HPDE6-E6E7 (cell line): ENCODE measurements around the gene HNRNPM.

ENCODE experiments used
- DNase-seq: peaks from one replicate; pipeline ENCODE4 v3.0.0; 2011; ENCODE audit warnings: missing footprints; ENCODE audit errors: extremely low spot score

Gene HNRNPM

DNA sequence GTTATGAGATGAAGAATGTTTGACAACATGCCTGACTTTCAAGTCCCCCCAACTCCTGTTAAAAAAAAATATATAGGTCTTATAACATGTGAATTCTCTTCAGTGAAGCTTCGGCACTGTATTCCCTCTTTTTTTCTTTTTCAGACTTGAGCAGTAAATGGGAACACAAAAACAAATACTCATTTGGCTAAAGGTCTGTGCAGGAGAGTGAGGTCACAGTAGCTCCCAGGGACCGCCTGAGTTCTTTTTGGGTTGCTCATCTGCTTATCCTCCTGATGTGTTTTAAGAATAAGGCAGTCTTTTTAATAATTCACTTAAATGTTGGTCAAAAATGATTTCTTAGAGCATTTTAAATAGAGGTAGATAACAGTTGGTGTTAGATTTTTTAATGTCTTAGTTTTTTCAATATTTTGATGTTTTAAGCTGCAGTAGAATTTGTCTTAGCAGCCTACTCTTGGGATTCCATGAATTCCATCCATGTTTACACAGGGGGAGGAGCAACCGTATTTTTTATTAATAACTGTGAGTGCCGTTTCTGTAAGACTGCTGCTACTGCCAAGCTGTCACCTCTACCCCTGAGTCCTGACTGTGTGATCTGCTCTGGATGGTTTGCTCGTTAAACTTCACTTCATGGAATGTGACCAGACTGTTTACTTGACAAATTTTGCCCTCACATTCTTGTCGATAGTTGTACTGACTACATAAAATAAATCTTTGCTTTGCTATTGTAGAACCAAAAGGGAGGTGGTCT lies 14.9 kb downstream of the HNRNPM start:
- DNase-seq, result no peak

GRCh38 chr19:8460516-8461298 lies 15.9 kb downstream of the HNRNPM start:
- no peak for DNase-seq

- DNase-seq, result no peak
Measured at GRCh38 chr19:8461376-8461775, 16.6 kb downstream of the HNRNPM start.

GRCh38 chr19:8461891-8462290 lies 17.1 kb downstream of the HNRNPM start:
- no peak for DNase-seq

DNA sequence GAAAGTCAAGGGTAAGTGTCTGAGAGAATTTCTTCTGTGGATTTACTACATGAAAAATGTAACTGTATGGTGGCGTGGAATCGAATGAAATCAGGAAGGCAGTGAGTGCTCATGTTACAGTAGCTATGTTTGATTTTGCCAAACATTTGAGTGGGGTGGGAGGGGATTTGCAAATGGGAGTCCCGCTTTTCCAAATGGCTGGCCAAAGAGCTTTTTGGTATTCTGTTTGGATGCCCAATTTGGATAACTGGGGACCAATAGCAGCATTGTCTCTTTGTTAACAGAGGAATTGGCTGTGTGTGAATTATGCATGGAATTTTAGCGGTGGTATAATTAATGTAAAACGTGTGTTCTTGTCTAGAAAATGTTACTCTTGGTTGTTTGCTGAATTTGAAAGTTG lies 17.8 kb downstream of the HNRNPM start:
- DNase-seq, result no peak

GRCh38 chr19:8463365-8463764 lies 18.6 kb downstream of the HNRNPM start:
- no peak for DNase-seq

DNA sequence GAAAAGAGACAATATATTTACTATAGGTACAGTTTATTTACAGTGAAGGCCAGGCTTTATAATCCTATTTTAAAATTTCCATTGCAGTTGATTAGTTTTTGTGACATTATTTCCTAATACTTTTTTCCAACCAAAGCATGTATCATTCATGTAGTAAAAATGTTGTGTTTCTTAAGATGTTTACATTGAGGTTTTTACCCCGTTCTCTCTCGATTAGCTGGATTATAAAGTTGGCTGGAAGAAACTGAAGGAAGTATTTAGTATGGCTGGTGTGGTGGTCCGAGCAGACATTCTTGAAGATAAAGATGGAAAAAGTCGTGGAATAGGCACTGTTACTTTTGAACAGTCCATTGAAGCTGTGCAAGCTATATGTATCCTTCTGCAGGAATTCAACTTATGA lies 21.2 kb downstream of the HNRNPM start:
- no peak for DNase-seq

DNA sequence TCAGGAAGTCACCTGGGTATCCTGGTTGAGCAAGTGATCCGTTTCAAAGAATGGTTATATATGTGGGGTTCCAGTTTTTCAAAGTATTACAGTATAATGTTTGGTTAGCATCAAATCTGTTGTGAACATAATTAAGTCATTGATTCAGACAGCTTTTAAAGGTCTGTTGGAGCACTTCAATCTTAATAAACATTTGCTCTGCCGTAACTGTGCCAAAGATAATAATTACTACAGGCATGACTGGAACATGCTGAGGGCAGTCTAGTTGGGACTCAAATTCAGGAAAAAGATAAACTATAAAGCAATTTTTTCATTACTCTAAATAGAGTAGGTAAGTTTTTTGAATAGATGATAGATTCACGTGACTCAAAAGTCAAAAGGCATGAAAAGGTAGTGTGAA lies 23.3 kb downstream of the HNRNPM start:
- no peak for DNase-seq

DNA sequence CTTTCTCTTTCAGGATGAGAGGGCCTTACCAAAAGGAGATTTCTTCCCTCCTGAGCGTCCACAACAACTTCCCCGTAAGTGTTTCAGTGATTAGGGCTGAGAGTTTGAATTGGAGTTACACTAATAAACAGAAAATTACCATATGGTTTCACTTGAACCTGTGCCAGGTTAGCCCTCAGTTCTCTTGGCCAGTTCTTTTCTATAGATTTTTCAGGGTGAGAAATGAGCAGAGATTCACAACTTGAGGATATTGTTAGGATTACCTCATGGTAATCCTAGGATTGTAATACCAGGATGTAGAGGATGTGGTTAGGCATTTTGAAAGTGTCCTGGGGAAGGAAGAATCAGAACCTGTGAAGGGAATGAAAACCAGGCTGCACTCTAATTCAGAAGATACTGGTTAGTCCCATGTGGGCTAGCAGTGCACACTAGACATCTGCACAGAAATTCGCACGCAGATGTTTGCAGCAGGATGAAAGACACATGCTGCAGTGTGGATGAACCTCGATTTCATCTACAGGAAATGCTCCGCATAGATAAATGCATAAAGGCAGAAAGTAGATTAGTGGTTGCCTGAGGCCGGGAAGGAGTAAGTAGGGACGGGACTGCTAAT lies 24.1 kb downstream of the HNRNPM start:
- no peak for DNase-seq

DNA sequence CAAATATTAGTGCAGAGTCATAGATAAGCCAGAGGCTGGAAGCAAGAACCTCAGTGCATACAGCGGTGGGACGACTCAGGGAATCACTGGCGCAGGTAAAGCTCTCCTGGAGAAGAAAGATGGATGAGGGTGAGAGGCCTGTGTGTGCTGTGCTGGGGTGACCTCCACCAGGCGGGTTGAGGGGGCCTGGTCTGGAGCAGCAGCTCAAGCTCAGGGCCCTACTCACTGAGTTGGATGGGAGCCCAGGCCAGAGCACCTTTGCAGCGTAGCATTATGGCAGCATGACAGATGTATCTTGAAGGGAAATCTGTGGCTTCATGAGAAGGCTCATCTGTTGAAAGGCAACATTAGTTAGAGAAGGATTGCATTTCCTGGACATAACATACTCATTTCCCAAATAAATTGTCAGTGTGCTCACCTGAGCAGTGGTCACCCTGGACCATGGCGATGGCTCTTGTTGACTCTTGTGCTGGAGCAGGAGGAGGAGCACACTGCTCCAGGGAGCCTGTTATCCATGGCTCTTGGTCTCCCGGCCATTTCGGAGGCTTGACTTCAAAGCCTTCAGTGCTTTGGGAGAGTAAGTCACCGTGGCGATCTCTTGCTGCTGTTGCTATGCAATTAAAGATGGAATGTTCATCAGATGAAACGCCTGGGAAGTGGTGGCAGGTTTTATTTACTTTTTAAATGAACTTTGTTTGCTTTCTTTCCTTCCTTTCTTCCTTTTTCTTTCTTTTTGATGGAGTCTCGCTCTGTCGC lies 25.0 kb downstream of the HNRNPM start:
- no peak for DNase-seq

GRCh38 chr19:8473648-8474476 lies 29.1 kb downstream of the HNRNPM start:
- no peak for DNase-seq

DNA sequence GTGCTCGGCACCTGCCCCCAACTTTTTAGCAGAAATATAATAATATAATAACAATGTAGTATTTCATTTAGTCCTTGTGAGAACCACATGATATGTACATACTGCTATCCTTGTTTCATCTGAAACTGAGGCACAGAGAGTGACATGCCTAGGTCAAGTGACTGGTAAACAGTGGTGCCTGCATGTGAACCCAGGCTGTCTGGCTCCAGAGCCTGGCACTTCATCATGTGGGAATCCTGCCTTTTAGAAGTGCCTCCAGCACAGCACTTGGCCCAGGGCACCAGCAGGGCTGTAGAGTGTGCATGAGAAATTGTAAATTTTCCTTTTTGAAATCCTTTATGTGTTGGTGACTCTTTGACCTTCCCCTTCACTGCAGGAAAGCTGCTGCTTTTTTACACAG lies 30.2 kb downstream of the HNRNPM start:
- no peak for DNase-seq

GRCh38 chr19:8476524-8476923 lies 31.7 kb downstream of the HNRNPM start:
- no peak for DNase-seq

- DNase-seq, result no peak
Measured at GRCh38 chr19:8477889-8478288, 33.1 kb downstream of the HNRNPM start.

GRCh38 chr19:8478598-8478997 lies 33.8 kb downstream of the HNRNPM start:
- no peak for DNase-seq

DNA sequence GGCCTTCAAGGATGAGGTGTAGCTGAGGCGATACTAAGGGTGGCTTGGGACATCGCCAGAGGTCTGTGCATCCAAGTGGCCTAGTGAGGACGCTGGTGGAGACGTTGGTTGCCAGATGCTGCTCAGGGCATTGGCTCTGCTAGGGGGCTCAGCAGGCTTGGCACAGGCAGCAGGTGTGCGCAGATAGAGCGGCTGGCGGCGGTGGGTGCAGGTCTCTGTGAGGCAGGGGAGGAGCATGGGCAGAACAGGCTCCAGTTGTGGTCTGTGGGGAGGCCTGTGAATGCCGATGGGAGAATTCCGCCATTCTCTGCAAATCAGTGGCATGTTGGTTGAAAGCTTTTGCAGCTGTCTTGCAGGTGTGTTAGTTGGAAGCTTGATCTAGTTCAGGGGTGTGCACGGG lies 36.4 kb downstream of the HNRNPM start:
- no peak for DNase-seq

DNA sequence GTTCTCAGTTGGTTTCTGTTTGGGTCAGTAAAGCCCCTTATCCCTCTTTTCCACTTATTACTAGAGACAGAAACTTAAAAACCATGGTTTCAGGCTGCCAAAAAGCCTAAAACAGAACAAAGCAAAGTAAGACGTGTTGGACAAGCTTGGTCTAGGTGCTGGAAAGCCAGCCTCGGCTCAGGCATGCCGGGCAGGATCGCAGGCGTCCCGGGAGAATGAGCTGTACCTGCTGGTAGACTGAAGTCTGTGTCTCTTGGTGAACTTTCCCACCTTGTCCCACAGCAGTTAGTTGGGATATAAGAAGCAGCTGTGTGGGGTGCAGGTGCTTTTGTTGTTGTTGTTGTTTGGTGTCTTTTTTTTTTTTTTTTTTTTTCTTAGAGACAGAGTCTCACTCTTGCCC lies 36.8 kb downstream of the HNRNPM start:
- DNase-seq, result no peak

GRCh38 chr19:8482696-8483095 lies 37.9 kb downstream of the HNRNPM start:
- DNase-seq, result no peak

- no peak for DNase-seq
Measured at GRCh38 chr19:8483165-8483564, 38.4 kb downstream of the HNRNPM start.

DNA sequence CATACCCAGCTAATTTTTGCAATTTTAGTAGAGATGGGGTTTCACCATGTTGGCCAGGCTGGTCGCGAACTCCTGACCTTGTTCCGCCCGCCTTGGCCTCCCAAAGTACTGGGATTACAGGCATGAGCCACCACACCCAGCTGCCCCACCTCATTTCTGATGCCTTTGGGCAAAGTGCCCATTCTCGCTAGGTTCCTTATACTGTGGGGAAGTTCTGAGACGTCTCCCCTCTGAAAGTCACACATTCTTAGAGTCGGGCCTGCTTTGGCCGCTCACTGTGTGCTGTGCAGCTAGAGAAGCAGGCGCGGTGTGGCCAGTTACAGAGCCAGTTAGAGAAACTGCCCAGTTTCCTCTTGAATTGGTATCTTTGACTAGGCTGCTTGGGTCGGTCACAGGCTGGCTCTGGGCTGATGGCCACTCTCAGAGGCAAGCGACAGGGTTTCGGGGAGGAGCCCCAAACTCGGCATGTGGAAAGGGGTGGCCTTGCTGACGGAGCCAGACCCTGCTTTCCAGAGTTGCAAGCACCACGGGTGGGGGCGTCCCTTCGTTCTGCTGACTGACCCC lies 39.6 kb downstream of the HNRNPM start:
- no peak for DNase-seq
